NOMO-1 treated with dmso at 0.1 percent for 144 hours (cell line): Measurements from ENCODE around the gene ACR.

Experiments
- DNase-seq: peaks from one replicate; lab custom pipeline; 2025; ENCODE audit not compliant: unreplicated experiment; lab: John Stamatoyannopoulos, UW

The ACR gene

GRCh38 chr22:50702821-50703725 is 34.9 kb upstream of the ACR start:
- DNase-seq, result no peak

DNA sequence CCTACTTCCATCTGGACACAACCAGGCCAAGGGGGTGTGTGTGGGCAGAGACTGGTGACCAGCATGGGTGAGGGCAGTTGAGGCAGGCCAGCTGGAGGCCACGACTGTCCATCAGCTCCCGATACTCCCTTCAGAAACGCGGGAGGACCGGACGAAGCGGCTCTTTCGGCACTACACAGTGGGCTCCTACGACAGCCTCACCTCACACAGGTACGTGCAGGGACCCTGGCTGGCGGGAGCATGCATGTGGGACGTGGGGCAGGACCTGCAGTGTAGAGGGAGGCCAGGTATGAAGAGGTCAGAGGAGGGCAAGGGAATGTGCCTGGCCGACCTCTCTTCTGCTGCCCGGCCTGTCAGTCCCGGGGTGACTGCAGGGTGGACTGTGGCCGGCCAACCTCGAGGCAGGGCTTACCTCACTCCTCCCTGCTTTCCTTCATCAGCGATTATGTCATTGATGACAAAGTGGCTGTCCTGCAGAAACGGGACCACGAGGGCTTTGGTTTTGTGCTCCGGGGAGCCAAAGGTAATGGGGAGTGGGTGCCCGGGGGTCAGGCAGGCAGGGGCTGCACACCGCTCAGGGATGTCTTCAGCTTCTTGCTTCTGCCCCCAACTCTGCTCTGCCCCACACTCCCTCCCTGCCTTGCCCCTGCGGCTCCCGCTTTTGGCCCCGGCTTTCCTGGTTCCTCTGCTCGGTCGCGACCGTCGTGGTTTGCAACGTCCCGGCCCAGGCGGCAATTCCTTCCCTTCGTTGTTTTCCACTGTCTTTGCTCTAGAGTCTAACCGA is 34.1 kb upstream of the ACR start:
- no peak for DNase-seq

GRCh38 chr22:50704510-50705218 is 33.3 kb upstream of the ACR start:
- no peak for DNase-seq

- DNase-seq, result no peak
Measured at GRCh38 chr22:50705219-50705691, 32.7 kb upstream of the ACR start.

DNA sequence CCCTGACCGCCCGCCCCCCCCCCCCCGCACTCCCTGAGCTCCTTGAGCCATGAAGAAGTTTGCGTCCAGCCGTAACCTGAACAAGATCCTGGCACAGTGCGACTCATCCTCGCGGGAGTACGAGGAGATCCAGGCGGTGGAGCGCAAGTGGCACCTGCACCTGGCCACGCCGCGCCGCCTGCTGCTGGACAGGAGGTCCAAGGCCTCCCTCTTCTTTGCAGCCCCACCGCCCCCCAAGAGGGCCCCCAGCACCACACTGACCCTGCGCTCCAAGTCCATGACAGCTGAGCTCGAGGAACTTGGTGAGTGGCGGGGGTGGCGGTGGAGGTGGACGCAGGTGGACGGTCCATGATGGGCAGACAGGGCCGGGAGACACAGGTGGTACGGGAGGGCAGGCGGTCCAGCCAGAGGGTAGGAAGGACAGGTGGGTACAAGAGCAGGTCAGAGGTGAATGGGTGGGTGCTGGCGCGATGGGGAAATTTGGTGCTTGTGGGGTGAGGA is 32.1 kb upstream of the ACR start:
- no peak for DNase-seq

DNA sequence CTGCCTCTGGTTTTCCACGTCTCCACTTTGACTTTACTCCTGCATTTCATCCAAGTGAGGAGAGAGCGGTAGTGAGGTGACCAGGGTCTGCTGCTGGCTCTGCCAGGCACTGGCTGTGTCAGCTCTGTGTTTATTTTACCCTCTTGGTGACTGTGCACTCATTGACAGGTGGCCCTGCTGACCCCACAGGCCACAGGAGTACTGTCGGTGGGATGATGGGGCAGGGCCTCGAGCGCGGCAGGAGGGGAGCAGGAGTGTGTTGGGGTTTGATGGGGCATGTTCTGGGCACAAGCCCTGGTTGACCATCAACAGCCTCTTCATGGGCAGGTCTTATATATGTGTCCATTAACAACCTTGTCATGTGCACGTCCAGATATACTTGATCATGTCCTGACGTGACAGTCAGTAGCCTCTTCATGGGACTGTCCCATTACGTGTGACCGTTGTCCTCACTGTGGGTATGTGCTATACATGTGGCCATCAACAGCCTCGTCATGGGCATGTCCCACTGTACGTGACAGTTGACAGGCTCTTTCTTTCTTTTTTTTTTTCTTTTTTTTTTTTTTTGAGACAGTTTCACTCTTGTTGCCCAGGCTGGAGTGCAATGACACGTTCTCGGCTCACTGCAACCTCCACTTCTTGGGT is 31.4 kb upstream of the ACR start:
- no peak for DNase-seq

DNA sequence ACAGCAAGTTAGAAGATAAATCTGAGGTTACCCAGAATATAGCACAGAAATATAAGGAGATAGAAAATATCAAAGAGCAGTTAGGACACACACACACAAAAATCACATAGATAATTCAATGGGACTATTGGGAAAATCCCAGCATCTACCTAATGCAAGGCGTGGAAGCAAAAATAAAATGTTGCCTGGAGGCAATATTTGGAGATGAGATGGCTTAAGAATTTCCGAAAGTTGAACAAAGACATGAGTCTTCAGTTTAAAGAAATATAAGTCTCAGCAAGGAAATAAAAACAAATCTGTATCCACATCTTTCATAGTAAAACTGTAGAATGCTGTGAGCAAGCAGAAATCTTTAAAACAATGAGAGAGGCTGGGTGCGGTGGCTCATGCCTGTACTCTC is 29.5 kb upstream of the ACR start:
- no peak for DNase-seq

GRCh38 chr22:50708996-50709395 is 29.0 kb upstream of the ACR start:
- DNase-seq, result no peak

DNA sequence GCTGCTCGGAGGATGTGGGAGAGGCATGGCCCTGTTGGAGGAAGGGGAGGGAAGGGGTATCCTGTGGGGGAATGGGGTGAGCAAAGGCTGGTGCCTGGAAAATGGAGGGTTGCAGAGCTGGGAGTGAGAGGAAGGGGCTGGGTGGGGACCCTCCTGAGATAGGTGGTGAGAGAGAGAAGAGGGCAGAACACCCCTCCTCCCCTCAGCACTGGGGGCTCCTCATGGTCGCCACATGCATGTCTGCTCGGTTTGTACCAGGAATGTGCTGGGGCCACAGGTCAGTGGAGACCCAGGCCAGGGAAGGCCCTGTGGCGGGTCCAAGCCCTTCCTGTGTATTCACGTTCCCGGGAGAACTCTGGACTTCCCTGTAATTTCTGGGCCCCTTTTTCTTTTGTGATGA is 27.8 kb upstream of the ACR start:
- DNase-seq, result no peak

DNA sequence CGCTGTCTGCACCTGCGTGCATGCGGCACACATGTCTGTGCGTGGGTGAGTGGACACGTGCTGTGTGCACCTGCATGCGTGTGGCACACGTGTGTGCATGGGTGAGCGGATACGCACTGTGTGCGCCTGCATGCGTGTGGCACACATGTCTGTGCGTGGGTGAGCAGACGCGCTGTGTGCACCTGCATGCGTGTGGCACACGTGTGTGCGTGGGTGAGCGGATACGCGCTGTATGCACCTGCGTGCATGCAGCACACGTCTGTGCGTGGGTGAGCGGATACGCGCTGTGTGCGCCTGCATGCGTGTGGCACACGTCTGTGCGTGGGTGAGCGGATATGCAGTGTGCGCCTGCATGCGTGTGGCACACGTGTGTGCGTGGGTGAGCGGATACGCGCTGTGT is 27.1 kb upstream of the ACR start:
- no peak for DNase-seq

DNA sequence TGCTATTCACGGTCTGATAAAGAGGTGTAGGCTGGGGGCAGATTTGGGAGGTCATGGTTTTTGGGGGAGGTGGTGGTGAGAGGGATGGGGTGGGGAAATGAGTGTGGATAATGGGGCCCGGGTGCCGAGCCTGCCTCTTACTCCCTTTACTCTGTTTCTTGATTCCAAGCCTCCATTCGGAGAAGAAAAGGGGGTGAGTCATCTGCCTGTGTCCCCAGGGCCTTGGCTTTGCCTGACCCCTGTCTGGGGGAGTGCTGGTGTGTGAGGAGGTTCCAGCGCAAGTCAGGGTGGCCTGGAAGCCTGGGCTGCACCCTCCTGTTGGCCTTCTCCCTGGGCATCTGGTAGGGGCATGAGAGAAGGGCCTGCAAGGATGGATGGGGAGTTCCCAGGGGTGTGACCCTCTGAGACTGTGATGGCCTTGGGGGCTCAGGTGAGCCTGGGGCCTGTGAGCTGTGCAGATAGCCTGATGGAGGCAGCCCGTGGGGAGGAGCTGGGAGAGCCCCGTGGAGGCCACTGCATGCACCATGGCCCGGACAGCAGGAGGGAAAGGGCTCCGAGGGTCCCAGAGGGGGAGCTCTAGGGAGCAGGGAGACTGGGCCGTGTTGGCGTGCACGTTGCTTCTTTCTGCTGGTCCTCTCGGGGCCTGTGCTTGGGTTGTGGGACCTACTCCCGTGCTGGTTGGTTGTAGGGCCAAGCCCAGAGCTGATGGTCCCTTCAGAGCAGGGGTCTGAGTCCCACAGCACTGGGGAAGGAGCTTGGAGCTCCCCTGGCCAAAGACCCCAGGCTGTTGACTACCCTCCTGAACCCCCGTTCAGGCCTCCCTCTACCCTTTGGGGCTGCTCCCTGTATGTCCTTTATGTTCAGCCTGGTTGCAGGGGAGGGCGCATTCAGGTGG is 26.3 kb upstream of the ACR start:
- DNase-seq, result no peak

DNA sequence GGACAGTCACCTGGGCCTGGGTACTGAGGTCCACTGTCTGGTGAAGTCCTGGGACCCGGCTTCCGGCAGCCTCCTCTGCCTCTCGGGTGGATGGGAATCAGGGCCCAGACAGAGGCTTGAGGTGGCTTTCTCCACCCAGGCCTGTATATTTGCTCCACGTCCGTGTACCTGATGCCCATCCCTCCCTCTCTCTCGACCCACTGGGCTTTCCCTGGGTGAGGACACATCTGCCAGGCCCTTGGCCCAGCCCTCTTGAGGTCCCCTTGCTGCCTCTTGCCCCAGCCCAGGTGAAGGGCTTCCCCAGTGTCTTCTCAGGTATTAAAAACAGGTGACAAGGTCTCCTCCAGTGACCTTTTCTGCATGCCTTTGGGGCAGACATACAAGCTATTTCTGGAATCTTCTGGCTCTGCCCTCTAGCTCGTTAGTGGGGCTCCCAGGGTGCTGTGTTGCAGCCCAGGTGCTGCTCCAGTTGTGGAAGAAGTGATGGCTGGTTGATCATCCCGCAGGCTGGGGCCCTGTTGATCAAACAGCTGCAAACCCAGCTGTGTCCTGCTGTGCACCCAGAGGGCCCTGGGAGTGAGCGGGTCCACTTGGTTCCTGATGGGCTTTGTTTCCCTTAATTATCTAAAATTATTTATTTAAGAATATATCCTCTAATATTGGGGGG is 25.5 kb upstream of the ACR start:
- DNase-seq, result no peak

- DNase-seq, result no peak
Measured at GRCh38 chr22:50713008-50713385, 25.0 kb upstream of the ACR start.

GRCh38 chr22:50713571-50714056 is 24.4 kb upstream of the ACR start:
- no peak for DNase-seq

DNA sequence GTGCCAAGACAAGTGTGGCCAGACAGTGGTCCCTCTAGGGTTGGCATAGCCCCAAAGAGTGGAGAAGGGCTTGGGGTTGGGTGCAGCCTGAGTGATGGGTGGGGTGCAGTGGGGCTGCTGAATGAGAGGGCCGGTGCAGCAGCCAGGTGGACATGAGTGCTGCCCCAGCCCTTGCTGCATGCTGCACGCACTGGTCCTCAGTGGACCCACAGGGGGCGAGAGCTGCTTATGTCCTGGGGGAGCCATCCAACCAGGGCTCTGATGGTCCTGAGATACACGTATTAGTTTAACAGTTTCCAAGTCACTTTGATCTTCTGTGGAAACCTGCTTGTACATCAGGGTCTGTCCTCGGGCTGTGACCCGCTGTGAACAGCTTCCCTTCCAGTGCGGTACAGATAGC is 23.9 kb upstream of the ACR start:
- no peak for DNase-seq

DNA sequence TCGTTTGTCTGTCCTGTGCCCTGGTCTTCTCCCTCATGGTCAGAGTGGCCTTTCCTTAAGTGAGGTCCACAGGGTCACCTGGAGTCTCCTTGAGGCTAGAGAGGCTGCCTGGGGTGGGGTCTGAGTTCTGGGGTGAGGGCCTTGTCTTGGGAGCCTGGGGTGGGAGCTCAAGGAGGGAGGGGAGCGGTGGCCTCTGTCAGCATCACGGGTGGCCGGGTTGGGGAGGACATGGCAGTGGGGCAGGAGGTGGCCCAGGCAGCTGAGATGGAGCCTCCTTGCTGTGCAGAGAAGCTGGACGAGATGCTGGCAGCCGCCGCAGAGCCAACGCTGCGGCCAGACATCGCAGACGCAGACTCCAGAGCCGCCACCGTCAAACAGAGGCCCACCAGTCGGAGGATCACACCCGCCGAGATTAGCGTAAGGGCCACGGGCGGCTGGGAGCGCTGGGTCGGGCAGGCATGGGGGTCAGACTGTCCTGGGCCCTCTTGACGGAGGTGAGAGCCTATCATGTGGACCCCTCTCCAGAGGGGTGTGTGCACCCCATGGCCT is 23.3 kb upstream of the ACR start:
- DNase-seq, result no peak

DNA sequence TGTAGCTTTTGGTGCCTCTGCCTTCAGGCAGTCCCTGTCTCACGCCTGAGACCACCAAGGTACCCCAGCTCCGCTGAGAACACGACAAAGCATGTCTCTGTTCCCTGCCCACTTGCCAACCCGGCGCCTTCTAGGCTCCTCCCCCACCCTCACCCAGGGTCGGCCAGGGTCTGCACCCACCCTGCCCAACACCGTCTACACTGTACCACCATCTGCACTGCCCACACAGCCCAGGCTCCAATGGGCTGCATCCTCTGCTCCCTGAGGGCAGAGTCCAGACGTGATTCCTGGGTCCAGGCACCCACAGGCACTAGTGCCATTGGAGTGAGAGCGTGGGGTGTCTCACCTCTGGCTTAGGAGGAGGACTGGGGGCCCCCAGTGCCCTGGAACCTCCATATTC is 22.8 kb upstream of the ACR start:
- no peak for DNase-seq

GRCh38 chr22:50715776-50716175 is 22.2 kb upstream of the ACR start:
- DNase-seq, result no peak
